Testis (tissue), 2 donors: ENCODE measurements around the gene ERAP2.

Experiments used
- POLR2A ChIP-seq: fragments of 450-650 bp; IDR thresholded peaks from one replicate; pipeline ENCODE4 v1.6.1; 2017; ENCODE audit warnings: antibody characterized with exemption, mild to moderate bottlenecking, moderate library complexity
- TF ChIP-seq, protein P1 (sequence below), 3 experiments: fragments of 450-650 bp in 2 of 3; fragments of 200-600 bp in 1 of 3; sonication (generic) in 1 of 3; IDR thresholded peaks; one replicate each; pipeline ENCODE4 v1.5.1; 2016 to 2019; ENCODE audit warnings: antibody characterized with exemption in 3 of 3, mild to moderate bottlenecking in 2 of 3, moderate library complexity in 1 of 3

DNA sequence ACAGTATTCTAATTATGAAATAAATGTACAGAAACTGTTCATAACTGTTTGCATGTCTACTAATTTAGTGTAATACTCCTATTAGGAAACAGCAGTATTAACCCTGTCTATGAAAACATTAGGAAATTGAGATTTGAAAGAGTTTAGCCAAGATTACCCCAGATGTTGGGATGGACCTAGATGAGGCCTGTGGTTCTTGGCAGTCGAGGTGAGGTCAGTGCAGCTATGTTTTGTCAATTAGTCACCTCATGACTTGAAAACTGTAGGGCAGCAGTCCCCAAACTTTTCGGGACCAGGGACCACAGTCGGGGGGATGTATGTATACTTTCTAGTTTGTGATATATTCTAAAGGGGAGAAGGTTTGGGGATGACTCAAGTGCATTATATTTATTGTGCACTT is 64.3 kb downstream of the ERAP2 start:
- TF ChIP-seq, protein P1, sequence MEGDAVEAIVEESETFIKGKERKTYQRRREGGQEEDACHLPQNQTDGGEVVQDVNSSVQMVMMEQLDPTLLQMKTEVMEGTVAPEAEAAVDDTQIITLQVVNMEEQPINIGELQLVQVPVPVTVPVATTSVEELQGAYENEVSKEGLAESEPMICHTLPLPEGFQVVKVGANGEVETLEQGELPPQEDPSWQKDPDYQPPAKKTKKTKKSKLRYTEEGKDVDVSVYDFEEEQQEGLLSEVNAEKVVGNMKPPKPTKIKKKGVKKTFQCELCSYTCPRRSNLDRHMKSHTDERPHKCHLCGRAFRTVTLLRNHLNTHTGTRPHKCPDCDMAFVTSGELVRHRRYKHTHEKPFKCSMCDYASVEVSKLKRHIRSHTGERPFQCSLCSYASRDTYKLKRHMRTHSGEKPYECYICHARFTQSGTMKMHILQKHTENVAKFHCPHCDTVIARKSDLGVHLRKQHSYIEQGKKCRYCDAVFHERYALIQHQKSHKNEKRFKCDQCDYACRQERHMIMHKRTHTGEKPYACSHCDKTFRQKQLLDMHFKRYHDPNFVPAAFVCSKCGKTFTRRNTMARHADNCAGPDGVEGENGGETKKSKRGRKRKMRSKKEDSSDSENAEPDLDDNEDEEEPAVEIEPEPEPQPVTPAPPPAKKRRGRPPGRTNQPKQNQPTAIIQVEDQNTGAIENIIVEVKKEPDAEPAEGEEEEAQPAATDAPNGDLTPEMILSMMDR (IDR thresholded peaks at IDR 0.05): no peak
- TF ChIP-seq POLR2A: no peak
